Measurements from ENCODE around the gene ALKBH3. TPM values are rescaled to one million over a fixed set of nuclear protein-coding genes. Genes with fewer than 3 reads are reported as not detected.

Gene ALKBH3
- total and polyA plus RNA-seq, 10 of the 15 experiments (the other 5 are each of a cell fraction or from before 2014, with no cell fraction given): 22.1 to 50.8 (median 38.5) TPM

- H3K4me1 ChIP-seq (ENCODE audit: control insufficient read depth, insufficient read depth, low read length): peaks cover 3% of the 10 kb centered on the region; the same call in 1 of the 2 replicates
- H4K20me1 ChIP-seq (ENCODE audit: control insufficient read depth, insufficient read depth): 0 out of 2 replicates have a peak, but pooled peaks cover 3% of the 10 kb centered on the region
- H3K9me3 ChIP-seq (replicated peaks; ENCODE audit: control insufficient read depth, insufficient read depth, low read length): no peaks in the 10 kb centered on the region
- H2AFZ ChIP-seq (ENCODE audit: control insufficient read depth, low read depth, low read length): no peak overlapping the region
- in situ Hi-C loops (cut with MboI) (no loop called here), intact Hi-C loops (cut with micrococcal nuclease; ENCODE audit: unreplicated experiment) (loop anchor here (10.0 kb wide), 2 partner anchors 122 to 368 kb away; partner anchors contain the start of gene ACCS)
- peaks cover 19 to 23% of the 10 kb centered on the region in 2 experiments for H3K27me3 ChIP-seq (replicated peaks in 1 of 2; ENCODE audit: control insufficient read depth in 2 of 2, insufficient read depth in 2 of 2, low read length in 1 of 2)
- ChIA-PET CTCF (no interaction called here), SMC1A (ENCODE audit: uncharacterized antibody, unreplicated experiment) (no interaction called here), POLR2A (interaction anchor here (0.6 kb wide), 1 partner anchor 61 kb away, joined by 5 read pairs; no protein-coding TSS in a partner anchor), RAD21 (ENCODE audit: unreplicated experiment) (interaction anchor here (1.3 kb wide), 1 partner anchor 53 kb away, joined by 3 read pairs; no protein-coding TSS in a partner anchor)
- ATAC-seq: no peak
- FAIRE-seq: no peak
- whole genome bisulfite sequencing (ENCODE audit: insufficient coverage, insufficient replicate concordance, low lambda C conversion rate, missing lambda C conversion rate): 1% methylated on average over 54 of the region's 94 CpGs
- H3K4me3 ChIP-seq: peak overlapping the region; percentile 41; the same call in 1 of the 2 replicates
- DNase-seq (ENCODE audit: low read depth, low spot score): no peak
- peak overlapping the region; percentile 40 for H3K4me2 ChIP-seq (ENCODE audit: control insufficient read depth, insufficient read depth)
- H3K9ac ChIP-seq (ENCODE audit: control insufficient read depth, insufficient read depth, low read length): no peak overlapping the region
- BruUV-seq (replicated peaks): no TSS peak
- H3K27ac ChIP-seq (ENCODE audit: control insufficient read depth, insufficient read depth): no peak overlapping the region
- TF ChIP-seq EZH2 (IDR thresholded peaks at IDR 0.05; ENCODE audit: borderline replicate concordance, control insufficient read depth, low read depth, low read length) (peak; percentile 38; the same call in 1 of the 2 replicates), PML (IDR thresholded peaks at IDR 0.05; ENCODE audit: low read length) (no peak), SUZ12 (IDR thresholded peaks at IDR 0.05; ENCODE audit: unreplicated experiment) (peak; percentile 91), REST (IDR thresholded peaks at IDR 0.05; ENCODE audit: low read depth, low read length) (no peak), ZBTB33 (IDR thresholded peaks at IDR 0.05) (no peak)
- no peaks in the 10 kb centered on the region for H3K36me3 ChIP-seq (ENCODE audit: control insufficient read depth in 2 of 2, insufficient read depth in 2 of 2, low read length in 1 of 2)
- H3K79me2 ChIP-seq (ENCODE audit: control insufficient read depth, insufficient read depth, low read length): no peaks in the 10 kb centered on the region
Measured at GRCh38 chr11:43942662-43943371, 62.2 kb downstream of the ALKBH3 start.

Data from GM12878 (cell line).